Daoy (cell line): ENCODE results near the gene AKAP8L. TPM values are rescaled to one million over a fixed set of nuclear protein-coding genes. Genes with fewer than 3 reads are reported as not detected.
A peak's percentile ranks its signal among the peaks of the same experiment; 100 is the strongest.
"Not testable (repeated sequence)": the region's sequence is repeated elsewhere in the genome, so short reads cannot be mapped to it uniquely, and the experiment has no call there.

ENCODE experiments used
- DNase-seq: peaks from one replicate; pipeline ENCODE4 v3.0.0-alpha.2; 2015; ENCODE audit warnings: low read depth
- total RNA-seq: library from RNA; depleted of rRNA; stranded (reverse); fragments of >200 nt; shearing (Covaris generic); gene quantifications from 2 replicates; pipeline ENCODE4 v1.2.3, GENCODE V29; 2014

Gene AKAP8L
- total RNA-seq, 1 experiment from 2014 or later, result 59.0 TPM

DNA sequence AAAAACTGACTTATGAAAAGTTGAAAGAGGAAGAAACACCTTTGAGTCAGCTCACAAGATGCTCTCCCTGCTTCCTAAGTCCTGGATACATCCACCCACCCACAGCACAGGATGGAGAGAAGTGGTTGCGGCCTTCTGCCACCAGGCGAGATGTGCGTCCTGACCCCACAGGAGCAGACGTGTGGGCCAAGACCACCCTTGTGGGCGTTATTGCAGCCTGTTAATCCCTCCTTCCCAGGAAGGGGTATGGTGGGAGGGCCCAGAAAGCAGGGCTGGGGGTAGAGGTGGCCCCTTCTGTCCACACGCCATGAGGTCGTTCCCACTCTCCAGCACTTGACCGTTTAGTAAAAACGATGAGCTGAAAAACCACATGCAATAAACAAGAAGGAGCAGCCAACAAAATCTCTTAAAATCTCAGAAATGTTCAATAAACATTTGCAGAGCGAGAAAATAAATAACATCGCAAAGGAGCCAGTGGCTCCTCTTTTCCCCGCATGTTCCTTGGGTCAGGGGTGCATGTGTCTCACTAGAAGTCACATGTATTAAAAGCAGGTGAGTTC lies 2.4 kb upstream of the AKAP8L start:
- DNase-seq, result no peak

DNA sequence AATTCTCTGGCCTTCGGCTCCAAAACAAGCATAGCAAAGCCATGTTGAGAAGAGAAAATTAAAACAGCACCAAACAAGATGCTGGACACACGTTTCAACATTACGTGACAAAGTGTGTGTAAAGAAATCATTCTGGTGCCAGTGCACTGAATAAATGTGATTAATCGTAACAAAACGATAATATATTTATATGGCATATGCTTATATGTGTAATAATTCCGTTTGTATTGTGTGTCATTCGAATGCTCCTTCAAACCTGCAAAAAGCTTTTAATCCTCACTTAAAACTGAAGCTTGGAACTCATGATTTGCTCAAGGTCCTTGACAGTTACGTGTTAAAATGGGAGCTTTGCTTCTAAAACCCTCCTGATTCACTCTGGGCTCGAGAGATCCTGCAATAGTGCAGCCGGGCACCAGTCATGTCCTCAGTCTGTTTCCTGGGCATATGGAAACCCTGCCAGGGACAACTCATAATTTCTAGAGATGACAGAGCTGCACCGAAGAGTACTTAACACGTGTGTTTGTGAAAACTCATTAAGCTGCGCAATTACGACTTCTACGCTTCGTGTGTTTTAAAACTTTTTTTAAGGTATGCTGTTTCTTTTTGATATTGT lies 731 bp upstream of the AKAP8L start:
- peak; percentile 21 for DNase-seq

DNA sequence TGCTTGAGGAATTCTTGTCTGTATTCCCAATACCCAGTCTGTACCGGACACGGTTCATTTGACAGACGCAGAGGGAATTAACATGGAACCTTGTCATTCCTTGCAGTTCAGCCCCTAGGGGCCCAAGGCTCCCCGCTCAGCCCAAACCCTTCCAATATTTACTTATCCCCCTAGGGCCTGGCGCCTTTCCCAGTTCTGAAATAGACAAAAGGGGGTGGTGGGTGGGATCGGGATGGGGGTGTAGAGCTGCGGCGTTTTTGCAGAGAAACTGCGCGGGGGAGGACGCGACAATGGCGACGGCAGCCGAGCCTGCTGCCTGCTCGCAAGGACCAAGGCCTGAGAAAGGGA lies 583 bp downstream of the AKAP8L start:
- no peak for DNase-seq

DNA sequence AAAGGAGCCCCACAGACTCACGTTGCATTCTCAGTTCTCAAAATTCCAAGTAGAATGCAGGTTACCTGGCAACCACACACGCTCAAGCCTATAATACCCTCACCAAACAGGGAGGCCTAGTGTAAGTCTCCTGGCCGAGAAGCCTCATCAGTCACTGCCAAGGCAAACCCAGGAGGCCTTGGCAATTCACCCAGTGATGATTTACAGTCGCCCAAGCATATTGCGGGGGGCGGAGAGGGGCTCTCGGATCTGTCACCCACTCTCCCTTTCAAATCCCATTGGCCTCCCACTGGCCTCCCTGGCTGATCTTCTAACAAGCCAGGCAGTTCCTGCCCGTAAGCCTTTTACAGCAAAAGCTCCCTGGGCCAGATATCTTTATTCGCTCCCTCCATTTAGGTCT lies 1.1 kb downstream of the AKAP8L start:
- no peak for DNase-seq

DNA sequence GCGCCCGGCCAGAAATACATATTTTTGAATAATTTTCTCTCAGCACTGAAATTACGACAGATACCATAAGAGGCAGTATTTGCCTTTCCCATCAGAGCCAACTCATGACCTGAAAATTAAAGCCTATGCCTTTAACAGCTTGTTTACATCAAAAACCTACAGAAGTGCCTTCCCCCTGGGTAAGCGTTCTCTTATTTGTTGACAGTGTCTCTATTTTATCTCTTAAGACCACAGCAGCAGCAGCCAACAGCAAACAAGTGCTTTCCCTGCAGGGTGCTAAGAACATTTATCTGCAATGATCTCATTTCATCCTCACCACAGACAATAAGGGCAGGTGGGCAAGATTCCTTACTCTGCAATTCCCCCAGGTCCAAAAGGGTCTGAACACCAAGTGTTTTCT lies 6.0 kb downstream of the AKAP8L start:
- DNase-seq, result no peak

DNA sequence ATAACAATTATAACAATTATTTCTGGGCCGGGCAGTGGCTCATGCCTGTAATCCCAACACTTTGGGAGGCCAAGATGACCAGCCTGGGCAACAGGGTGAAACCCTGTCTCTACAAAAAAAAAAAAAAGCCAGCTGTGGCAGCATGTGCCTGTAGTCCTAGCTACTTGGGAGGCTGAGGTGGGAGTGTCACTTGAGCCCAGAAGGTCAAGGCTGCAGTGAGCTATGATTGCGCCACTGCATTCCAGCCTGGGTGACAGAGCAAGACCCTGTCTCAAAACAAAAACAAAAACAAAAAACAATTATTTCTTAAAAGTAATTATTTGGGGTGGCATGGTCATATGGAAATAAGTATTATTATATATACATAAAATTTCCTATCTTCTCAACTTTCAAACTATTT lies 7.4 kb downstream of the AKAP8L start:
- DNase-seq, result not testable (repeated sequence)

DNA sequence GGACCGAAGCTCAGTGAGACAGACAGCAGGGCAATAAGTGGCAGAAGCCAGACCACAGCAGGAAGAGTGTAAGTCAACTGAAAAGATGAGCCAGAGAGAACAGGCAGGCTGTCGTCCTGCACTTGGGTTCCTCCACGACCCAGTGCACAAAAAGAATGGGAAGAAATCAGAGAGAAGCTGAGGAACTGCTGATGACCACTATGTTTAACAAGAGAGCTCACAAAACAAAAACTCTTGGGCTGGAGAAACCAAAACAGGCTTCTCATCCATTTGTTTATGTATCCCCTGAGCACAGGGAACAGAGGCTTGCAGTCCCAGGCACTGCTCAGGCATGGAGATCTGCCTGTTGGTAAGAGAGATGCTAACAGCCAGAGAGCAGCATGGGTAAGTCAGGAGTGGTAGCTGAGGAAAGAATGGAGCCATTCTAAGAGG lies 14.0 kb downstream of the AKAP8L start:
- DNase-seq, result no peak

DNA sequence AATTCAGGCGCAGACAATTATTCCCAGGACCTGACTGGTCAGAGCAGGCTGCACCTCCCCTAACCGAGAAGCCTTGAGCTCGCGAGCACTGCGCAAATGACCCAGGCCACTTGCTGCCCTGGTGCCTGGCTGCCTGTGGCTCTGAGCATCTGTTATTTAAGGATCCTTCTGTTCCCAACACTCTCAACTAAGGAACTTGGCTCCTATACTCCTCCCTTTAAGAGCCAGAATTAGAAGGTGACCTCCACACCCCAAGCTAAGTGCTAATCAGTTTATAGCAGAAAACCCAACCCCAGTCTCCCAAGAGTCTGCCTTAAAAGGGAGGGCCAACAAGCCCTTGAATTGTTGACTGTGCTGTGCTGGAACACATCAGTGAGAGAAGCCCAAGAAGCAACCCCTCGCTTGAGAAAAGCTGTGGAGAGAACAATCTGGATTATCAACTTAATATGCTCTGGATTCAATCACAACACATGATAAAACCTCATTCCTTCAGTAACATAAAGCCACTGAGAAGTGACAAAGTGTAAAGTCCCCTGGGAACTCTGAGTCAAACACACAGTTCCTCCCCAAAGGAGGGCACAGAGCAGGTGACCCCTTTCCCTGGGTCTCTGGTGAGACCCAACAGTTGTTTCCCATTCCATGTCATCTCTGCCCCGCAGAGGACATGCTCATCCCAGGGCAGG lies 14.6 kb downstream of the AKAP8L start:
- no peak for DNase-seq

DNA sequence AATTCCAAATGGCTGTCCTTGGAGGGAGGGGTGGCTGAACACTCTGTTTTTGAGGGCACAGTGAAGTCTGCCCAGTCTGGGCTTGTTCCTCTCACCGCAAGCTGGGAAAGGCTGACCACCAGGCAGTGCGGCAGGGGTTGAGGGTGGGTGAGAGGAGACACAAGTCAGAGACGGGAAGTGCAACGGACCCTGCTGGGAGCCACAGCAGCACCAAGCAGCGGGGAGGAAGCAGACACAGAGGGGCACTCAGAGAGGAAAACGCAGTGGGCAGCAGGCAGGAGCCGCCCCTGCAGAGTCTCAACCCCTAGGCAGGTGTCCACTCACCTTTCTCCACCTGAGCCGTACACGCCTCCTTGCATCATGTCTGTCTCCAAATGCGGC lies 15.6 kb downstream of the AKAP8L start:
- DNase-seq, result no peak

DNA sequence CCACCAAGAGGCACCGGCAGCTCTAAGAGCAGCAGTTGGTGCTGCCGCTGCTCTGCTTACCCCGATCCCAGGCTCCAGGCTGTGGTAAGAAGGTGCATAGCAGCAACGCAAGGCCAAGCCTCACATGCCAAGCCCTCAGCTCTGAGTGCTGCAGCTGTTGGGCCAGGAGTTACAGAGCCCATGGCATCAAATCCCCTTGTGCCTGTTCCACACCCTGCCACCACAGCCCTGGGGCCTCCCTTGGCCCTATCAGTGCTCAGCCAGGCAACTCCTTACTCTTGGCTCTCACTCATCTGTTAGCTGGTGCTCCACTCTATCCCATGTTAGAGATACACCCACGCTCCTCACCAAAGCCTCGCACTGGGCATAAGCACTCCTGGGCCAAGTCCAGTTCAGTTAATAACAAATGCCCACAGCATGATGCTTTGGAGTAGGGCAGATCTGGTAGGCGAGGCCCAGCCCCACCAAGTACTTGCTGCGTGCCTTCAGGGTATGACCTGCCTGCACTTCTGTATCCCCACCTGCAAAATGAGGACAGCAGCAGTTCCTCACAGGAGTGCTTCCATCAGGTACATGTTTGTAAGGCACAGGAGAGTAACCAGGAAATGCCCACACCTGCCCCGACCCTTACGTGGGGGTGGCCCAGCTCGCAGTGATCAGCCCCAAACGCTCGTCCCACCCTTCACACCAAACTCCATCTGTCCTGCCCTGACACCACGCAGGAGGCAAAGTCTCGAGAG lies 16.2 kb downstream of the AKAP8L start:
- DNase-seq, result no peak

DNA sequence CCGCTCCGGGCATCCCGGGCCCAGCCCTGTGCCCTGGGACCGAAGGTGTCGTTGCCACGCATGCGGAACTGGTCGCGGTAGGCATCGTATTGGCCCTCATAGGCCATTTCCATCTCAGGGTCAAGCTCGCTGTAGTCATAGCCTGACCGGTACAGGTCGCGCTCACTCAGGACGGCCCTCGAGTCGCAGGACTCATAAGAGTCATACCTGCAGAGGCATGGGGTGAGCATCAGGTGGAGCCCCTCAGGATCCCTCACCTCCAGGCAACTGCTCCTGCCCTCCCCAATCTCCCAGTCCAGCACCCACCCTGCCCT lies 17.4 kb downstream of the AKAP8L start:
- DNase-seq, result no peak

DNA sequence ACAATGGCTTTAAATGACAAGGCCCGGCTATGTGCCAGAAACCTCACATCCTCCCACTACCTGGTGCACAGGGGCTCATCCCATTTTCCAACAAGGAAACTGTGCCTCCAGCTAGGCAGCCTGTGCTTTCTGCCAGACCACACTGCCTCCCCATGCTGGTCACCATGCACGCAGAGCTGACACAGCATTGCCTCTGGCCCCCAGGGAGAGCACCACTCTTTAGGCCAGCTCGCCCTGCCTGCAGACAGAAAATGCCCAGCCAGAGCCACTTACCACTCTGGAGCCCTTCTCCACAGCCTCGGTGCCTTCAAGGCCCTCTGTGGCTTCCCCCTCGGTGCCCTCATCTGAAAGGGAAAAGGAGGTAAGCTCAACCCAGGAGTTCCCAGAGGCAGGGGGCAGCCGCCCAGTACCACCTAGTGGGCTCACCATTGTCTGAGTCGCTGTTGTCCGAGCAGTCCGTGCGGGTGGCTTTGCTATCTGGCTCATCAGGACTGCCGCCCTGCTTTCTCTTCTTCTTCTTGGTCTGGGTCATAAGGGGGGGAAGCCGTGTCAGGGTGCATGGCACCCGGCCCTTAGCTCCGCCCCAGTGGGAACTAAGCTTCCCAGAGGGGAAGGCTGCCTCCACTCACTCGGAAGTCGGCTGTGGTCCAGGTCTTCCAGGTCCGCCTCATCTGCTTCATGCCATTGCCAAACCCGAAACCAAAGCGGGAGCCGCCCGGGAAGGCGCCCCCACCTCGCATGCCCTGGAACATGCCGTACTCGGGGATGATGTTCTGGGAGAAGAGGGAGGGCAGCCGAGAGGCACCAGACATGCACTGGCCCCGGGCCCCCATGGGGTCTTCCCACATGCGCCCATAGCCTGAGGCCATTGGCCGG lies 18.0 kb downstream of the AKAP8L start:
- DNase-seq, result no peak

DNA sequence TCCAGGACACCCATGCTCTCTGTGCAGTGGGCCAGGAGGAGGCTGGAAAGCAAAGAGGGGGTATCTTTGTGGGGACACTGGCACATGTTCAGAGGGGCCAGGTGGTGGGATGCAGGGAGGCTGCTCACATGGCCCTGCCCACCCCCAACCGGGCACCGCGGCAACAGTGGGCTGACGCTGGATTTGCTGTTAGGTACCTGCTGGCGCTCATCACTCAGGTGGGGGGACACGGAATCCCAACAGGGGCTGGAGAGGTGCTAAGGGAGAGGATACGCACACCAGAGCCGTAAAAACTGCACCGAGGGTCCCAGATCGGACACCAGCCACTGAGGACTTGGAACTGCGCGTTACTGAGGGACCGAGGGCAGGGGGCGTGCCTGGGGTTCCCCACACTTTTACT lies 19.2 kb downstream of the AKAP8L start:
- no peak for DNase-seq

DNA sequence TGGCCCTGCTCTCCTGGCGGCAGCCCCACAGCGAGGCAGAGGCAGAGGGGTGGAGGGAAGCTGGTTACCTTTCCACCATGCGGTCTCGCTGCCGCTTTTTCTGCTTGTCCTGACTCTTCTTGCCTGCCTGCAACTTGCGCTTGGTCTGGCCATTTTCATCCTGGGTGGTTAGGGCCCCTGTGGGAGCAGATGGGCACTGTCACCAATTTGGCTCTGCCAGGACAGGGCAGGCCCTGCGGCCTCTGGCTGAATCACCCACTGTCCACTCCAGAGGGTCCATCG lies 19.6 kb downstream of the AKAP8L start:
- DNase-seq, result no peak

DNA sequence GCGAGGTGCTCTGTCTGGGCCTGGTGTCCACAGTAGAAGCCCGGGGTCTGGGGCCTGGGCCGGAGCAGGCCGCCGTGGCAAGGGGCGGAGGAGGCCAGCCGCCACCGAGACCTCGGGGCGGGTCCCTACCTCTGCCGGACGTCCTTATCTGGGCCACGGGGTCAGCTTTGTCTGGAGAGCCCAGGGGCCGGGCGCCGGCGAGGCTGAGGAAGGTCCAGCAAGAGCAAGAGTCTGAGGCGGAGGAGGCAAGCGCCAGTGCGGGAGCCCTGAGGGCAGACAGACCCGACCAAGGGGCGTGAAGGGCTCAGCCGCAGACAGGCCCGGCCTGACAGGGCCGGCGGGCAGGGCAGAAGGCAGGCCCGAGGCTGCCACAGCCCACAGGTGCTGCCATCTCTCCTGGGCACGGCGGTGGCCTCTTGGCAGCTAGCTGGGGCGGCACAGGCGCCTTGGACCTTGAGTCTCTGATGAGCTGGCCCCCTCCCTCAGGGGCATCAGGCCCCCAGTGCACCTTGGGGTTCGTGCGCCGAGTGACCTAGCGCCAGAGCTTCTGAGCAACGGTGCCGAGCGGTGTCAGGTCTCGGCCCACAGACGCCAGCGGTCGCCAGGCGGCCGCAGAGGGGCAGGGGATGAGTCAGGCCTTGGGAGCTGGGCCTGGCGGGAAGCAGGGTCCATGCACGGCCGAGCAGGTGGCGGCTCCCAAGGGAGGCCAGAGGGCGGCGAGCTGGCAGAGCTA lies 20.1 kb downstream of the AKAP8L start:
- DNase-seq, result no peak

DNA sequence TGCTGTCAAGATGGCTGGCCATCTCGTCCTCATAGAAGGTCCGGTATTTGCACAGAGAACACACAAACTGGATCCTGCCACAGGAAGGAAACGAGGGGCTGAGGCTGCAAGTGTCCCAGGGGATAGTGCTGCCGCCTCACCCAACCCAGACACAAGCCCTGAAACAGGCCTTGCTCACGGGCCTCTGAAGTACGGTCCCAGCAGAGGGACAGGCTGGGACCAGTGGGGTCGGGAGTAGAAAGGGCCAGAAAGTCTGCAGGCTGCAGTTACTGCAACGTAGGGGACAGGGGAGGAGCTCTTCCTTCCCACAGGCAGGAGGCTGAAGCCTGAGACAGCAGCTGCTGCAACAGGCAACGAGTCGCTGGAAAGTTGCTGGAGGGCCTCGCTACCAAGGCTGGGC lies 21.0 kb downstream of the AKAP8L start:
- no peak for DNase-seq

DNA sequence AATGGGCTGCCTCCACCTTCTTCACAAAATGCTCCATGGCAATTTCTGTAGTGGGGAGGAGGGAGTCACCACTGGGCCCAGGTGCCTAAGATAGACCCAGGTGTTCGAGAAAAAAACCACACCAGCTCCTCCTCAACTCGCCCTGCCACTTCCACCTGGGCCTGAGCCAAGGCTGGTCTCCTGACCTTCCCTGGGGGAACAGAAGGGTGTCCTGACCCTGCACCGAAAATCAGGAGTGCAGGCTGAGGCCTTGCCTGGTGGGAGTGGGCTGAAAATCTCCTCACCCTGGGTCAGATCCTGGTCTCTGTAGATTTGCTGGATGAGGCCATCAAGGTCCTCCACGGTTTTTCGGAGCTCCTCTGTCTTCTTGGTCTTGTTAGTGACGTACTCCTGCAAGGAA lies 21.6 kb downstream of the AKAP8L start:
- no peak for DNase-seq

DNA sequence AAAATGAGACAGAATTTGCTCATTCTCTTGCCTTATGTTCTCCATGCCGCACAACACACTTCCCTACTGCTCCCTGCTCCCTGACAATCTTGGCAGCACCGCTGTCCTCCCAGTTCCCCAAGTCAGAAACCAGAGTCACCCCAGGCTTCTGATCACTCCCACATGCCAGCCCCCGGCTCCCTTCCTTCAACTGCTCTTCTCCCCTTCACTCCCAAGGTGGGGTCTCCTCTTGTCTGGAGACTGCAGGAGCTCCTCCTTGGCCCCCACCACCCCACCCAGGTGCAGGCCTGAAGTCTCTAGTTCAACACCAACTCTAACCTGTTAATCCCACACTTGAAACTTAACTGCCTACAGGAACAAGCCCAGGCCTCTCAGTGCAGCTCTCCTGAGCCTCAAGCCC lies 22.4 kb downstream of the AKAP8L start:
- no peak for DNase-seq

DNA sequence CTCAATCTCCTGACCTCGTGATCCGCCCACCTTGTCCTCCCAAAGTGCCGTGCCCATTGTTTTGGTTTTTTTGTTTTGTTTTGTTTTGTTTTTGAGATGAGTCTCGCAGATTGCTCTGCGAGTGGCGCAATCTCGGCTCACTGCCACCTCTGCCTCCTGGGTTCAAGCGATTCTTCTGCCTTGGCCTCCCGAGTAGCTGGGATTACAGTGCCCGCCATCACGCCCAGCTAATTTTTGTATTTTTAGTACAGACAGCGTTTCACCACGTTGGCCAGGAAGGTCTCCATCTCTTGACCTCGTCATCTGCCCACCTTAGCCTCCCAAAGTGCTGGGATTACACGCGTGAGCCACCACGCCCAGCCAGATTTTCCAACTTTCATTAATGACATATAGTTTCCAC lies 23.5 kb downstream of the AKAP8L start:
- not testable (repeated sequence) for DNase-seq

DNA sequence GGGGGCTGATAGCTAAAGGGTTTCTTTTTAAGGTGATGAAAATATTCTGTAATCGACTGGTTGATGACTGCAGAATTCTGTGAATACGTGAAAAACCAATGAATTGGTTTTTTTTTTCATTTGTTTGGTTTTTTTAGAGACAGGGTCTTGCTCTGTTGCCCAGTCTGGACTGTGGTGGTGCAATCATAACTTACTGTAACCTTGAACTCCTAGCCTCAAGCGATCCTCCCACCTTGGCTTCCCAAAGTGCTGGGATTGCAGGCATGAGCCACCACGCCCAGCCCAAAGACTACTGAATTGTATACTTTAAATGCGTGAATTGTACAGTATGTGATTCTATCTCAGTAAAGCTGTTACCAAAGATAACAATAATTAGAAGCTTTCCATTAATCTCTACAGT lies 24.4 kb downstream of the AKAP8L start:
- DNase-seq, result no peak

DNA sequence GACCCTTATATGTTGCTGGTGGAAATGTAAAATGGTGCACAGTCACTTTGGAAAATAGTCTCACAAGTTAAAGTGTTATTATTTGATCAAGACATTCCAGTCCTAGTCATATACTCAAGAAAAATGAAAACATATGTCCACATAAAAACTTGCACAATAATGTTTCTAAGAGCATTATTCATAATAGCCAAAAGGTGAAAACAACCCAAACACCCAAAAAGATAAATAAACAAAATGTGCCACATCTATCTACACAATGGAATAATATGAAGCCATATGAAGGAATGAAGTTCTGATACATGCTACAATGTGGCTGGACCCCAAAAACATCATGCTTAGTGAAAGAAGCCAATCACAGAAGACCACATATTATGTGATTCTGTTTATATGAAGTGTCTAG lies 24.8 kb downstream of the AKAP8L start:
- DNase-seq, result no peak

DNA sequence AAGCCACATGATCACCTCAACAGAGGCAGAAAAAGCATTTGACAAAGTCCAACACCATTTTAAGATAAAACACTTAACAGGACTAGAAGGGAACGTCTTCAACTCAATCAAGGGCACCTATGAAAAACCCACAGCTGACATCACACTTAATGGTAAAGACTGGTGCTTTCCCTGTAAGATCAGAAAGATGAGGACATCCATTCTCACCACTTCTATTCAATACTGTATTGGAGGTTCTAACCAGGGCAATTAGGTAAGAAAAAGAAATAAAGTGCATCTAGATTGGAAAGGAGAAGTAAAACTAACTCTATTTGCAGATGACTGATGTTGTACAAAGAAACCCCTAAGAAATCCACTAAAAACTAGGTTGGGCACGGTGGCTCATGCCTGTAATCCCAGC lies 28.0 kb downstream of the AKAP8L start:
- no peak for DNase-seq
